Activated T-helper 2 cell treated with anti-CD3 and anti-CD28 coated beads, Interferon-gamma antibody, Interleukin-2, Interleukin-4, amounts not matched to agents 10 μg/mL and 5 μg/mL and 100 μg/mL, durations not matched to agents 14 hours and 24 hours and 36 hours (primary cell): ENCODE data around the gene TUG1. TPM values are rescaled to one million over a fixed set of nuclear protein-coding genes. Genes with fewer than 3 reads are reported as not detected.

Experiments
- DNase-seq: peaks from one replicate; pipeline ENCODE4 v3.0.0; 2021; ENCODE audit warnings: low spot score
- H3K27ac Mint-ChIP-seq: one replicate; pipeline ENCODE4 v1.8.0; 2021; ENCODE audit warnings: mixed read lengths
- H3K27me3 Mint-ChIP-seq: one replicate; pipeline ENCODE4 v1.8.0; 2021; ENCODE audit warnings: low read depth, mixed read lengths
- H3K36me3 Mint-ChIP-seq: one replicate; pipeline ENCODE4 v1.8.0; 2021; ENCODE audit warnings: low read depth, mixed read lengths
- H3K4me1 Mint-ChIP-seq: one replicate; pipeline ENCODE4 v1.8.0; 2021; ENCODE audit warnings: low read depth, mixed read lengths
- H3K4me3 Mint-ChIP-seq: one replicate; pipeline ENCODE4 v1.8.0; 2021; ENCODE audit warnings: low read depth, mild to moderate bottlenecking, moderate library complexity, mixed read lengths
- H3K9me3 Mint-ChIP-seq: one replicate; pipeline ENCODE4 v1.8.0; 2021; ENCODE audit warnings: mixed read lengths
- intact Hi-C: fragments of 100-400 bp; cut with micrococcal nuclease; formaldehyde crosslinking; loops from one replicate; pipeline ENCODE4 v1.15.1; 2023
- total RNA-seq: library from RNA; stranded (reverse); gene quantifications from 2 replicates; pipeline ENCODE4 v1.2.3, GENCODE V29; 2022

Gene TUG1
- total RNA-seq, 1 donor from 2014 or later: 68.2 TPM

- Mint-ChIP-seq H3K36me3 (peaks cover 73% of the 10 kb centered on the region), H3K4me1 (no peaks in the 10 kb centered on the region)
Observed at GRCh38 chr22:30932661-30933060, 36.4 kb upstream of the TUG1 start.

GRCh38 chr22:30933457-30933856, 35.6 kb upstream of the TUG1 start:
- intact Hi-C loops: no loop called here
- Mint-ChIP-seq H3K9me3 (no peaks in the 10 kb centered on the region), H3K27me3 (no peaks in the 10 kb centered on the region), H3K4me3 (no peak overlapping the region), H3K36me3 (peaks cover 76% of the 10 kb centered on the region), H3K27ac (no peak overlapping the region), H3K4me1 (no peaks in the 10 kb centered on the region)
- no peak for DNase-seq

More at GRCh38 chr22:30932661-30933060, 36.4 kb upstream of the TUG1 start:
- Mint-ChIP-seq H3K9me3 (no peaks in the 10 kb centered on the region), H3K27ac (no peak overlapping the region), H3K4me3 (no peak overlapping the region), H3K27me3 (no peaks in the 10 kb centered on the region)
- DNase-seq: no peak
- intact Hi-C loops: no loop called here

DNA sequence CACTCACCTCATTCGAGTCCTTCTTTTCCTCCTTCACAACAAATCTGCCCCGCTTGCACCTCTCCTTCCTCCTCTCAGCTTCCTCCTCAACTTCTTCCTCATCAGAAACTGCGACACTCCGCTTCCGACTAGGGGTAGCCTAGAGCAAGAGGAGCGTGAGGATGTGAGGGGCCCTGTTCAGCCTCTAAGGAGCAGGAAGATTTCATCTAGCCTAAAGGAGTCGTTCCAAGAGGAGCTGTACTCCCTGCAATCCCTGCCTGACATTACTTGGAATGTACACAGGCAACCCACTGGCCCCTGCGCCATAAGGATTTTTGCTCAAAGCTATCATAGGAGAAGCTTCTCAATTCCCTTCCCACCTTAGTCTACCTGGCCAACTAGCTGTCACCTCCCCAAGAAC, 35.0 kb upstream of the TUG1 start:
- Mint-ChIP-seq H3K27me3 (no peaks in the 10 kb centered on the region), H3K9me3 (no peaks in the 10 kb centered on the region), H3K4me1 (no peaks in the 10 kb centered on the region), H3K36me3 (peaks cover 75% of the 10 kb centered on the region), H3K27ac (no peak overlapping the region), H3K4me3 (no peak overlapping the region)
- intact Hi-C loops: no loop called here
- no peak for DNase-seq

- Mint-ChIP-seq H3K27ac (peak overlapping the region; percentile 16), H3K27me3 (no peaks in the 10 kb centered on the region), H3K4me3 (no peak overlapping the region), H3K36me3 (peaks cover 82% of the 10 kb centered on the region), H3K9me3 (no peaks in the 10 kb centered on the region), H3K4me1 (peaks cover 28% of the 10 kb centered on the region)
- no peak for DNase-seq
- intact Hi-C loops: no loop called here
Observed at GRCh38 chr22:30940685-30941362, 28.2 kb upstream of the TUG1 start.

DNA sequence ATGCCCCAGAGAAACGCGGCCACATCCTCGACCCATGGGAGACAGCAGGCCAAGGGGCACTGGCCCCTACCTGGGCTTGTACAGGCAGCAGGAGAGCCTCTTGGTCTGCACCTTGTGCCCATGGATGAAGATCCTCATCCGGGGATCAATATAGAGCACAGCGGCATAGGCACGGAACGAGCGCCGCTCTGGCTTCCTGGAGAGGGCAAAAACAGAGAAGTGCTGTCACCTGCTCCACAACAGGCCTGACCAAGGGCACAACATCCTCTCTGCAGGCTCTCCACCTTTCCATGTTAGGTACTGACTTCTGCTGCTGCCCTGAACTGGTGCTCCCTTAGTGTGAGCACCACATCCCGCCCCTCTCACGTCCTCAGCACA, 27.7 kb upstream of the TUG1 start:
- no peak overlapping the region for H3K4me3 Mint-ChIP-seq
- no peaks in the 10 kb centered on the region for H3K27me3 Mint-ChIP-seq
- no peak for DNase-seq

GRCh38 chr22:30943368-30943767, 25.7 kb upstream of the TUG1 start:
- H3K27ac Mint-ChIP-seq: no peak overlapping the region
- H3K4me1 Mint-ChIP-seq: peaks cover 32% of the 10 kb centered on the region
- intact Hi-C loops: no loop called here
- DNase-seq: peak; percentile 54
- no peaks in the 10 kb centered on the region for H3K27me3 Mint-ChIP-seq
- no peak overlapping the region for H3K4me3 Mint-ChIP-seq
- H3K36me3 Mint-ChIP-seq: peaks cover 74% of the 10 kb centered on the region
- no peaks in the 10 kb centered on the region for H3K9me3 Mint-ChIP-seq

More for the DNA sequence above, 27.7 kb upstream of the TUG1 start:
- H3K27ac Mint-ChIP-seq: no peak overlapping the region
- H3K9me3 Mint-ChIP-seq: no peaks in the 10 kb centered on the region
- H3K4me1 Mint-ChIP-seq: peaks cover 28% of the 10 kb centered on the region
- intact Hi-C loops: no loop called here
- peaks cover 83% of the 10 kb centered on the region for H3K36me3 Mint-ChIP-seq

GRCh38 chr22:30944986-30945385, 24.1 kb upstream of the TUG1 start:
- Mint-ChIP-seq H3K36me3 (peaks cover 71% of the 10 kb centered on the region), H3K27me3 (no peaks in the 10 kb centered on the region), H3K27ac (no peak overlapping the region), H3K4me1 (peaks cover 32% of the 10 kb centered on the region), H3K9me3 (no peaks in the 10 kb centered on the region), H3K4me3 (no peak overlapping the region)
- no peak for DNase-seq
- intact Hi-C loops: loop anchor here (5.0 kb wide), 1 partner anchor 137 kb away; the partner anchor contains the start of gene SMTN

DNA sequence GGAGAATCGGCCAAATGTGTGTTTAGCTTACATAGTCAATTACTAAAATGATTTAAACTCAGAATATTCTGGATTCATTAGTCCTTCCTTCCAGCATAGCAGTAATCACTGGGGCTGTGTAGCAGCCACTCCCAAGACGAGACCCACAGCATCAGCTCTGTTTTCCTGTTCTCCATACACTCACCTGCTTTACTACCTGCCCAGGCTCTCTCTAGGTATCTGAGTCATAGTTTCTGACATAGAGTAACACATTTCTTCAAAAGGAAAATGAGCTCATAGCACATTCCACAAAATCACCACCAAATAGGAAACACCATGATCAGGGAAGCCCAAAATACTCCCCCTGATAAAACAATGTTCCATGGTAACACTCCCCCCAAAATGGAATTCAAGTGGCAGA, 23.4 kb upstream of the TUG1 start:
- H3K36me3 Mint-ChIP-seq: peaks cover 71% of the 10 kb centered on the region
- no peaks in the 10 kb centered on the region for H3K27me3 Mint-ChIP-seq
- DNase-seq: no peak
- intact Hi-C loops: loop anchor here (5.0 kb wide), 1 partner anchor 137 kb away; the partner anchor contains the start of gene SMTN
- H3K27ac Mint-ChIP-seq: no peak overlapping the region
- H3K9me3 Mint-ChIP-seq: no peaks in the 10 kb centered on the region
- H3K4me1 Mint-ChIP-seq: peaks cover 30% of the 10 kb centered on the region
- no peak overlapping the region for H3K4me3 Mint-ChIP-seq

- Mint-ChIP-seq H3K36me3 (peaks cover 71% of the 10 kb centered on the region), H3K27ac (no peak overlapping the region), H3K9me3 (no peaks in the 10 kb centered on the region), H3K4me1 (peaks cover 24% of the 10 kb centered on the region), H3K4me3 (no peak overlapping the region), H3K27me3 (no peaks in the 10 kb centered on the region)
- no peak for DNase-seq
- intact Hi-C loops: loop anchor here (5.0 kb wide), 1 partner anchor 136 kb away; the partner anchor contains the start of gene SMTN
Observed at GRCh38 chr22:30946354-30946753, 22.7 kb upstream of the TUG1 start.

DNA sequence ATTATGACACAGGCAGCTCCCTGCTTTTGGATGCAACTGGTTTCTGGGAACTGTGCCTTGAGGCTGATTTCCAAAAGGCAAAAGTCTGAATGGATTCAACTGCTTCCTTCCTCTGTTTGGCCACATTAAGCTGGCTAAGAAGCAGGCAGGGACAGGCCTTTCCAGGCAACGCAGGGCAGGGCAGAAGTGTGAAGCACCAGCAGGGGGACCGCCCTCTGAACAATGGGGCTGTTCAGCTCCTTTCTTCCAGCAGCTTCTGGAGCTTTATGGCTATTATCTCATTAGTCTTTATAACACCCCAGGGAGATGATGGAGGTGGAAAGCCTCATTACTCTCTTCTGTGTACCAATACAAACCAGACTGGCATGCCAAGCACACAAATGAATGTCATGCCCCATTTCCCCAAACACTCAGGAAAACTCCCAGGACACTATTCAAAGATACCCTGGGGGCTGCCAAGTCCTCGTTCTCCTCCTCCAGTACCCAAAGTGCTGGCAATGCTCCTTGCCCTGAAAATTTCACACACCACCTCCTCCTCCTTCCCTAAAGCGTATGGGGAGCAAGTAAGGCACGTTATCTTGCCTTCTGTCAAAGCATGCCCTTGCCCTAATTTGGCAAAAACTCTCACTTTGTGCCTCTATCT, 21.8 kb upstream of the TUG1 start:
- H3K27me3 Mint-ChIP-seq: no peaks in the 10 kb centered on the region
- no peaks in the 10 kb centered on the region for H3K9me3 Mint-ChIP-seq
- no peak overlapping the region for H3K4me3 Mint-ChIP-seq
- H3K4me1 Mint-ChIP-seq: peaks cover 24% of the 10 kb centered on the region
- H3K27ac Mint-ChIP-seq: no peak overlapping the region
- H3K36me3 Mint-ChIP-seq: peaks cover 65% of the 10 kb centered on the region
- intact Hi-C loops: loop anchor here (5.0 kb wide), 1 partner anchor 135 kb away; the partner anchor contains the start of gene SMTN
- no peak for DNase-seq

- no peaks in the 10 kb centered on the region for H3K27me3 Mint-ChIP-seq
- peaks cover 68% of the 10 kb centered on the region for H3K36me3 Mint-ChIP-seq
Observed at GRCh38 chr22:30947816-30948454, 21.1 kb upstream of the TUG1 start.

DNA sequence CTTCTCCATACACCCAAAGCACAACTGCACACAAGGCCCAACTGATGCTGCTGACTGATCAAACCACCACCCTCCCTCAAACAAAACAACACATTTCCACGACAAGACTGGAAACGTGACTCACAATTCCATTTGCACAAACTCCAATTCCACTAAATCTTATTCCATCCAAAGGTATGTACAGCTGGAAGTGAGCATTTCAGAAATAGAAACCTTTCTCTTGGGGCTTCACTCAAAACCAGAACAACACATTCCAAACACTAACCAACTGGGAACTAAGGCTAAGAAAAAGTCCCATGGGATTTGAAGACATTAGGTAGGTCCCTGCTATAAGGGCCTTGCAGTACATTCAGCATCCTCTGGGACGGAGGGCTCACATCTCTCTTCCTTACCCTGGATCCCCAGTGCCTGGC, 20.1 kb upstream of the TUG1 start:
- intact Hi-C loops: loop anchor here (5.0 kb wide), 1 partner anchor 133 kb away; the partner anchor contains the start of gene SMTN
- Mint-ChIP-seq H3K27ac (no peak overlapping the region), H3K4me1 (peaks cover 20% of the 10 kb centered on the region), H3K27me3 (no peaks in the 10 kb centered on the region), H3K9me3 (no peaks in the 10 kb centered on the region), H3K4me3 (no peak overlapping the region), H3K36me3 (peaks cover 70% of the 10 kb centered on the region)
- DNase-seq: no peak

More at GRCh38 chr22:30947816-30948454, 21.1 kb upstream of the TUG1 start:
- intact Hi-C loops: loop anchor here (5.0 kb wide), 1 partner anchor 134 kb away; the partner anchor contains the start of gene SMTN
- Mint-ChIP-seq H3K27ac (no peak overlapping the region), H3K9me3 (no peaks in the 10 kb centered on the region), H3K4me1 (peaks cover 26% of the 10 kb centered on the region), H3K4me3 (no peak overlapping the region)
- DNase-seq: no peak
